Measurements from ENCODE around the gene IFI35.

IFI35 gene

DNA sequence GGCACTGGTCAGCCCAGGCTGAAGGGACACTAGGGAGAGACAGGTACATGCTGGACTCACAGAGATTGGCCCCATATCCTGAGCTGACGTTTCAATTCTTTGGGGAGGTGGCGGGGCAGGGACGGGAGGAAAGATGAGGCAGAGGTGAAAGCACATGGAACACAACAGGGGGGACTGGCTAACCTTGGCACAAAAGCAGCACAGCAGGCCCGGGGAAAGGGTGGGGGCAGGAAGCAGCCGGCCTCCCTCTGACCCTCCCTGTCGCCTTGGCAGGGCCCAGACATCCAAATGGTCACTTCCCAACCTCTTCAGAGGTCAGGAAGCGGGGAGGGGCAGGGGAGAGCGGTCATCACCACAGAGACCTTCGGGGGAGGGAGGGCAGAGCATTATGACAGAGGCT lies 9.0 kb downstream of the IFI35 start:
- no peak for DNase-seq (ENCODE audit: insufficient read length, low spot score)
- TF ChIP-seq, protein P1, sequence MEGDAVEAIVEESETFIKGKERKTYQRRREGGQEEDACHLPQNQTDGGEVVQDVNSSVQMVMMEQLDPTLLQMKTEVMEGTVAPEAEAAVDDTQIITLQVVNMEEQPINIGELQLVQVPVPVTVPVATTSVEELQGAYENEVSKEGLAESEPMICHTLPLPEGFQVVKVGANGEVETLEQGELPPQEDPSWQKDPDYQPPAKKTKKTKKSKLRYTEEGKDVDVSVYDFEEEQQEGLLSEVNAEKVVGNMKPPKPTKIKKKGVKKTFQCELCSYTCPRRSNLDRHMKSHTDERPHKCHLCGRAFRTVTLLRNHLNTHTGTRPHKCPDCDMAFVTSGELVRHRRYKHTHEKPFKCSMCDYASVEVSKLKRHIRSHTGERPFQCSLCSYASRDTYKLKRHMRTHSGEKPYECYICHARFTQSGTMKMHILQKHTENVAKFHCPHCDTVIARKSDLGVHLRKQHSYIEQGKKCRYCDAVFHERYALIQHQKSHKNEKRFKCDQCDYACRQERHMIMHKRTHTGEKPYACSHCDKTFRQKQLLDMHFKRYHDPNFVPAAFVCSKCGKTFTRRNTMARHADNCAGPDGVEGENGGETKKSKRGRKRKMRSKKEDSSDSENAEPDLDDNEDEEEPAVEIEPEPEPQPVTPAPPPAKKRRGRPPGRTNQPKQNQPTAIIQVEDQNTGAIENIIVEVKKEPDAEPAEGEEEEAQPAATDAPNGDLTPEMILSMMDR (IDR thresholded peaks at IDR 0.05; ENCODE audit: insufficient read depth, missing control alignments): no peak
- FAIRE-seq: no peak

GRCh38 chr17:43016216-43016615 lies 9.6 kb downstream of the IFI35 start:
- FAIRE-seq (no peak), DNase-seq (ENCODE audit: insufficient read length, low spot score) (no peak)
- TF ChIP-seq, protein P1 (IDR thresholded peaks at IDR 0.05; ENCODE audit: insufficient read depth, missing control alignments): no peak

GRCh38 chr17:43018008-43018853 lies 11.6 kb downstream of the IFI35 start:
- no peak for FAIRE-seq
- no peak for DNase-seq (ENCODE audit: insufficient read length, low spot score)
- TF ChIP-seq, protein P1 (IDR thresholded peaks at IDR 0.05; ENCODE audit: insufficient read depth, missing control alignments): no peak

DNA sequence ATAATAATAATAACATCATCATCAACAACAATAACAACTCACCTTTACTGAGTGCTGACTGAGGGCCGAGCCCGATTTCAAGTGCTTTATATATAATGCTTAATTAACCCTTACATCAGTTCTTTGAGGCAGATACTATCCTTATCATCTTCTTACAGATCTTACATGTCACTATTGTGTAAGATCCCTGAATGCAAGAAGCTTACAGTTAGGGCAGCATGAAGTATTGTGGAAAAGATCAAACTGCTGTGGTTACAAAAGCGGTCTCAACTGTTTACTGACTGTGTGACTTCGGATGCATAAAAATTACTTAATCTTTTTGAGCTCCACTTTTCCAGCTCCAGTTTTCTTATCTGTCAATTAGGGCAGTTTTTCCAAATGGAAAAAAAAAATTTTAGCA lies 12.3 kb downstream of the IFI35 start:
- TF ChIP-seq, protein P1 (IDR thresholded peaks at IDR 0.05; ENCODE audit: insufficient read depth, missing control alignments): no peak
- DNase-seq (ENCODE audit: insufficient read length, low spot score): no peak

GRCh38 chr17:43019418-43019817 lies 12.8 kb downstream of the IFI35 start:
- FAIRE-seq (no peak), DNase-seq (ENCODE audit: insufficient read length, low spot score) (no peak)
- TF ChIP-seq, protein P1 (IDR thresholded peaks at IDR 0.05; ENCODE audit: insufficient read depth, missing control alignments): no peak

More for the DNA sequence above, 12.3 kb downstream of the IFI35 start:
- FAIRE-seq: no peak

DNA sequence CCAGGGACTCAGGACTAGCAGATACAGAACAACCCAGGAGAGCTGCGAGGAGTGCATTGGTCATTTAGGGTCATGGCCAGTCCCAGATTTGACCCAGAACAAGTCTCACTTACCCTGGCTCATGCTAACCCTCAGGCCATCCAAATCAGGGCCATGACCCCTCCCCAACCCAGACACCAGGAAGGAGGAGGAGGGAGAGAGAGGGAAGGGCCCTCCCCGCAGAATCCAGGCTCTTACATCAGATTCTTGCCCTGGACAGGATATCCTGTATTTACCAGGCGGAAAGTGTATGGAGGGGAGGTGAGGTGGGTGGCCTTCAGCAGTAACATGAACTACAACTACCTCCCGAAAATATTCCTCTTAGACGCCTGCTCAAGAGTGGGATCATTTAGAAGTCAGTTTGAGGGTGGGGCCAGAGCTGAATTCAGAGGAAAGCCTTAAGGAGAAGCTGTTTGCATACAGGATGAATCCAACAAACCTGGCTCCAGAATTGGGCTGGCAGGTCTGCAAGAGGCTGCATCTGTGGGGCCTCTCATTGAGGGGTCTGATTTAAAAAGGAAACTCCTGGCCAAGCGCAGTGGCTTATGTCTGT lies 13.5 kb downstream of the IFI35 start:
- FAIRE-seq (no peak), DNase-seq (ENCODE audit: insufficient read length, low spot score) (no peak)
- TF ChIP-seq, protein P1 (IDR thresholded peaks at IDR 0.05; ENCODE audit: insufficient read depth, missing control alignments): no peak
